Epidermal melanocyte (primary cell): Measurements from ENCODE around the gene CHRM2.

ENCODE experiments used
- DNase-seq: peaks from one replicate; pipeline ENCODE4 v3.0.0; 2011; ENCODE audit warnings: low spot score; ENCODE audit not compliant: insufficient read length

CHRM2 gene

DNA sequence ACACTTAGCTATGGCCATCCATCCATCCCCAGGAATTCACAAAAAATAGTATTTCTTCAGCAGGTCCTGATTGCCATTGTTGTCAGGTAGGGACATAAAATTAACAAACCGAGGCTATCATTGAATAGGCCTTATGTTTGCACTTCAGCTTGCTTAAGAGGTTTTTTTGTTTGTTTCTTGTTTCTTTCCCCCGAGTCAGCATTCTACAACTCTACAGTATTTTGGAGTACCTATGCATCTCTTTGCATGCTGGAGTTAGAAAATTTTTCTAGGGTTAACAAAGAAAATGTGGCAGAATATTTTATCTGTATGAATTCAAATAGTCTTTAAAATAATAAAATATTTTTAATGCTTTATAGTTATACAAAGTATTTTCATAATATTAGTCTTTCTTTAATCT lies 26.3 kb downstream of the CHRM2 start:
- no peak for DNase-seq

- no peak for DNase-seq
Observed at GRCh38 chr7:136897676-136898075, 29.2 kb downstream of the CHRM2 start.

- no peak for DNase-seq
Observed at GRCh38 chr7:136900005-136900404, 31.6 kb downstream of the CHRM2 start.

DNA sequence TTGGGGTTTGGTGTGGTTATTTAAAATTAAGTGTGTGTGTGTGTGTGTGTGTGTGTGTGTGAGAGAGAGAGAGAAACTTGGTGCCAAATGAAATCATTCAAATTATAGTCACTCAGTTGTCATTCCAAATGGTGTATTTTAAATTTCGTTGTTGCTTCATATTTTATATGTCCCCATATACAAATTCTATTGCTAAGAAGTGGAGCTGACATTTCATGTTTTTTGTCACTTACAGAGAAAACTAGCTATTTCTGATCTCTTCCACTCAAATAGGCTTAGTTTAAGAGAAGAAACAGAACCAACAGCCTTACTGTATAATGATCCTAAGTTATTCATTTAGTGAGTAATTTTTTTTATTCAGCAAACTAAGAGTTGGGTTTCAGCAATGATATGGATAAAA lies 42.3 kb downstream of the CHRM2 start:
- no peak for DNase-seq

- no peak for DNase-seq
Observed at GRCh38 chr7:136911344-136911743, 42.9 kb downstream of the CHRM2 start.

DNA sequence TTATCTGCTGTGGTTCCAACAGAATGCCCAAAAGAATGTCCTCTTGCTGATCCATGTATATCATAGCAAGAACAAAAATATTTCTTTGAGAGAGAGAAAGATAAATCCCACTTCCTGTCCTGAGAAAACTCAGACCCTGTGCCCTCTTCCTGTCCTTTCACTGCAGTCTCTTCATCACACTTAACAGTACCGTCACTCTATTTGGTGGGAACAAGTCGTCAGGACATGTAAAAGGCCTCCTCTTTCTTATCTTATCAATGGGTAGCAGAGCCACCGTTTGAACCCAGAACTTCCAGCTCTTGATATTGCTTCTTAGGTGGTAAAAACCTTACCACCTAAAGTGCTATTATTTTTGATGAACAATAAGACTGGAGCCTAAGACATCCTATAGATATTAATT lies 43.9 kb downstream of the CHRM2 start:
- no peak for DNase-seq

GRCh38 chr7:136914016-136914415 lies 45.6 kb downstream of the CHRM2 start:
- DNase-seq = no peak

GRCh38 chr7:136919820-136920219 lies 51.4 kb downstream of the CHRM2 start:
- no peak for DNase-seq

DNA sequence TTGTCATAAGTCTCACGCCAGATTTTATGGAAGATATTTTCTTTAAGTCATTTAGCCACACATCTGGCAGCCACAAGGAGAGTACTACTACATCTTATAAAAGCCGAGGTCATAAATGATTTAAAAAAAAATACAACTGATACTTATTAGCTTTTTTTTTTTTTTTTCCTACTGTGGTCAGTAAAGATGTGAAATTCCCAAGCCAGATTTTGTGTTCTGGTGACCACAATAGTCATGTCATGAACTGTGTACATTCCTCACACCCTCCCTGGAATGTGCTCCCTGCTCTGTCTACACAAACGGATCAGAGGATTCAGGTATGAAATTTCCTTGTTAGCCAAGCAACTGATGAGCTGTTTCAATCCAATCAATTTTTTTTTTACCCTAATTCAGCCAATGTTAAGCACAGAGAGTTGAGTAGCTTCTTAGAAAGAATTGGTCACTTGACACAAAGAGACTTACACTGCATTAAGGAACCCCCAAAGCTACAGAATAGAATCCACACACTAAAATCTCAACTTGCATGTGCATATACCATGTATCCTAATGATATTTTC lies 54.7 kb downstream of the CHRM2 start:
- peak; percentile 19 for DNase-seq

GRCh38 chr7:136925044-136925443 lies 56.6 kb downstream of the CHRM2 start:
- DNase-seq = no peak

GRCh38 chr7:136925556-136925955 lies 57.1 kb downstream of the CHRM2 start:
- DNase-seq = no peak

- no peak for DNase-seq
Observed at GRCh38 chr7:136931169-136931867, 62.9 kb downstream of the CHRM2 start.

GRCh38 chr7:136937436-136937835 lies 69.0 kb downstream of the CHRM2 start:
- no peak for DNase-seq

DNA sequence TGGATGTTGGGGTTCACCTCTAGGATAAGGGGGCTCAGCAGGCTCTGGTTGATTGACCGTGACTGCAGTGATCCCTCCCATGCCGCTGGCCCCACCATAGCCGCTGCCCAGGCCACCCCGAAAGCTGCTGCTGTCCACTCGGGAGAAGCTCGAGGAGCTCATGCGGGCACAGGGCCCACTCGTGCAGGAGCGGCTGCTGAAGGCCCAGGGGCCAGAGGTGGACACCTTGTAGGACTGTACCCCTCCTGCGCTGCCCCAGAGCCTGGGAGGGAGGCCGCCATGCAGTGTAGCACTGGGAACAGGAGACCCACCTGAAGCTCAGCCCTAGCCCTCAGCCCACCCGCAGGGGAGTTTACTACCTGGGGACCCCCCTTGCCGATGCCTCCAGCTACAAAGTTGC lies 70.0 kb downstream of the CHRM2 start:
- DNase-seq = no peak

DNA sequence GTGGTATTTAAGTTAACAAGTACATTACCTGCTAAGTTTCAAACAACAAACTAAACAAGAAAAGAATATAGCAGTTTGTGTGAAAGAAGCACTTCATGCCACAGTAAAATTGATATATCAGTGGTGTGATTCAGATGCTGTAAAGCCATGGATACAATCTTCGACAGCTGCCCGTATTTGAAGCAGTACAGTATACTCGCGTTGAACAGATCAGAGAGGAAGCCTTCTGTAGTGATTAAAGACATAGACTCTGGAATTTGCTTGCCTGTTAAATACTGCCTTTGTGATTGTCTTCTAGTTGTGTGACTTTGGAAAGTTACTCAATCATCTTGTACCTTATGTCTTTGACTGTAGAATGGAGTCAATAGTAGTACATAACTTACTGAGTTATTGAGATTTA lies 71.7 kb downstream of the CHRM2 start:
- no peak for DNase-seq

GRCh38 chr7:136940917-136941316 lies 72.5 kb downstream of the CHRM2 start:
- DNase-seq = no peak

DNA sequence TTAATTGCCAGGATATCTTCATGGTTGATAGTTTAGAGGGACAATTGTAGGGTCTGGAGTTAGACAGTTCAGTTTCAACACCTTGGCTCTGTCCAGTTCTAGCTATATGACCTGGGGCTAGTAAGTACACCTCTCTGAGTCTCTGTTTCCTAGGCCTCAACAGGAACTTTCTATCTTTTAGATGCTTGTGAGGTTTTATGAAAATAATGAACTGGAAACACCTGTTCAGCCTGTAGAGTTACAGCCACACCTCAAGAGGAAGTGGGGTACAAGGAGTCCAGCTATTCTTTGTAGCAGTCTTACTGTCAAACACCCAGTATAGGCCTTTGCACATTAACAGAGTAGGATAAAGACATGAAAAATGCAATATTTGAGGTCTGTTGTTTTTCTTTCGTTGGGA lies 73.4 kb downstream of the CHRM2 start:
- no peak for DNase-seq

DNA sequence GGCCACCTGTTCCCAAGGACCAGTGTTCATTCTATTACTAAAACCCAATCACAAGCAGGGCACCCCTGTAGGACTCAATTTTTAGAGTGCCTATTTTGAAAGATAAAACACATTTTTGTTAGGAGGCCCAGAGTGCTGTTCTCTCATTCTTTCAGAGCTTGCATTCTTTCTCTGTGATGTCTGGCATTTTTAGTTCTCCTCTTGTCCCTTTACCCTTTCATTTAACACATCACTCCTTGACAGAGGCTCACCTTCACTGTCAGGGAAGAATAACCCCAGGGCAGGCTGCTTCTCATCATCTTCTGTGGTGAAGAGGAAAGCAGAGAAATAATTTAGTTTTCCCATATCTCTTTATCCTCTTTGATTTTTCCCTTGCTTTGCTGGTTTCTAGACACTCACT lies 73.9 kb downstream of the CHRM2 start:
- no peak for DNase-seq

DNA sequence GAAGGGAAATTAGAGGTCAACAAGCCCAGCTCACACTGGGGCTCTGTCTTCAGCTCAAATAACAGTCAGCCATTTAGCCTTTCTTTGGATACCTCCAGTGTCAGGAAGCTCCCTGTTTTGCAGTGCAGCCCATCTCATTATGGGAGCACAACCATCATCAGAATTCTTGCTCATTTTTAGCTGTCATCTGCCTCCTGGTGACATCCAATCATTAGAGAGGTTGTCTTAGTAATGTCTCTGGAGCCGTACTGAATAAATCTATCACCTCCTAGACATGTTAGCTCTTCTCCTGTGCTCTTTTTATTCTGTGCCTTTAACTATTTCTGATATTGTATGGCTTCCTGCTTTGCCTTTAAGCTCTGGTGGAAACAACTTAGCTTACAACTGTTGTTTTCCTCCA lies 74.5 kb downstream of the CHRM2 start:
- no peak for DNase-seq

GRCh38 chr7:136947347-136947746 lies 78.9 kb downstream of the CHRM2 start:
- DNase-seq = no peak

DNA sequence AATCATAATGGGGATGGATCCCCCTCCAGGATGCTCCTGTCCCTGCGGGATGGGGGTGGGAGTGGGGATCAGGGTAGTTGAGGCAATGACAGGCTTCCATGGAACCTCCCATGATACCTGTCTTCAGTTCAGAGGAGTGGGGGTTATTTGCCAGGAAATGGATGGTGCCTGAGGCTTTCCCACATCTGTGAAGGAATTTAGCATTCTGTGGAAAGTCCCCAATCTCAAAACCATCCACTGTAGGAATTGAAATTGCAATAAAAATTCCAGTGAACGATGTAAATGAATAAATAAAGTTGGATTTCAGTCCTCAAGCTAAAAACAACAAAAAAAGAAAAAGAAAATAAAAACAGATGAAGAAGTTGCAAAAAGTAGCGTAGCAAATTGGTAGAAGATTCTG lies 81.9 kb downstream of the CHRM2 start:
- no peak for DNase-seq

DNA sequence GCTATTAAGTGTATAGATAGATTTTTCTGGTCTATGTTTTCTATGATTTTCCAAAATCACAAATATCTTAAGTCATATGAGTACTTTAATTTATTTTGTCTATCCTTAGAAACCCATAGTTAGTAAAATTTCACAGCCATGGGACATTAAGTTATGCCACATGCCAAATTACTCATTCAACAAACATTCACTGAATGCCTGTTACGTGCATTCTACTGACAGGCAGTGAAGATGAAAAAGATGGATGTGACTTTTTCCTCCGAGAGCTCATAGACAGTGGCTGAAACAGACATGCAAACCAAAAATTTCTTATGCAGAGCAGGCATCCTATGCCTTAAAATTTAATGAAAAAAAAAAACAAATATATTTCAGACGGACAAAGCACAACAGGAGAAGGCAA lies 84.9 kb downstream of the CHRM2 start:
- DNase-seq = no peak

- no peak for DNase-seq
Observed at GRCh38 chr7:136956232-136956631, 87.8 kb downstream of the CHRM2 start.

GRCh38 chr7:136956671-136957070 lies 88.2 kb downstream of the CHRM2 start:
- DNase-seq = no peak
